ENCODE measurements around the gene CYP26B1. TPM values are rescaled to one million over a fixed set of nuclear protein-coding genes. Genes with fewer than 3 reads are reported as not detected.

Gene CYP26B1
- total RNA-seq, 1 experiment from 2014 or later, result 0.42 TPM

DNA sequence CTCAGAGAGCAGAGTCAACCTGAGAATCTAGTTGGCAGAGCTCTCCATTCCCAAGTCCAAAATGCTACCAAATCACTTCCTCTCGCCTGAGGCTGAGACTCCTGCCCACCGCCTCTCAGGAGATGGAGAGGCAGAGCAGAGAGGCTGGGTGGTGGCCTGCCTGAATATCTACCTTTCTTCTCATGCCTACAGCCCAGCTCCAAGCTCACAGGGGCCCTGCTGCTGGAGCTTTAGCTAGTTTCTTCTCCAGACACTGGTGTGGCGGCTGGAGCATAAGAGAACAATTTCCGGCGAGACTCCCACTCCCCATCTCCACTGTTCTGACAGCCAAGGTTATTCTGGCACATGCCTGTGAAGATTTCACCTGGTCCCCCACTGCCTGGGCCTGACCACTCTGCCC is 8.1 kb upstream of the CYP26B1 start:
- DNase-seq (ENCODE audit: low spot score) (no peak), ATAC-seq (no peak)
- ChIA-PET POLR2A (no interaction called here), CTCF (interaction anchor here (0.7 to 2.8 kb wide), 5 partner anchors 18 to 424 kb away, joined by 3 to 8 read pairs (median 3); no protein-coding TSS in a partner anchor)
- H3K4me3 Mint-ChIP-seq, result no peak overlapping the region
- peaks cover 29% of the 10 kb centered on the region for H3K27me3 Mint-ChIP-seq (ENCODE audit: low read depth)
- H3K9me3 Mint-ChIP-seq, result no peaks in the 10 kb centered on the region
- H3K36me3 Mint-ChIP-seq, result no peaks in the 10 kb centered on the region
- H3K27ac Mint-ChIP-seq, result no peak overlapping the region
- H3K4me1 Mint-ChIP-seq, result peaks cover 2% of the 10 kb centered on the region; the same call in 1 of the 2 replicates
- no peak for TF ChIP-seq SP1 (CRISPR knock-in tag; conservative IDR thresholded peaks at IDR 0.05)
- no peak for TF ChIP-seq JUN (CRISPR knock-in tag; IDR thresholded peaks at IDR 0.05)
- TF ChIP-seq FOXK1 (CRISPR knock-in tag; IDR thresholded peaks at IDR 0.05), result no peak
- TF ChIP-seq, protein P1, sequence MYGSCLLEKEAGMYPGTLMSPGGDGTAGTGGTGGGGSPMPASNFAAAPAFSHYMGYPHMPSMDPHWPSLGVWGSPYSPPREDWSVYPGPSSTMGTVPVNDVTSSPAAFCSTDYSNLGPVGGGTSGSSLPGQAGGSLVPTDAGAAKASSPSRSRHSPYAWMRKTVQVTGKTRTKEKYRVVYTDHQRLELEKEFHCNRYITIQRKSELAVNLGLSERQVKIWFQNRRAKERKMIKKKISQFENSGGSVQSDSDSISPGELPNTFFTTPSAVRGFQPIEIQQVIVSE (CRISPR knock-in tag; IDR thresholded peaks at IDR 0.05; ENCODE audit: borderline replicate concordance), result no peak
- TF ChIP-seq, protein P2, sequence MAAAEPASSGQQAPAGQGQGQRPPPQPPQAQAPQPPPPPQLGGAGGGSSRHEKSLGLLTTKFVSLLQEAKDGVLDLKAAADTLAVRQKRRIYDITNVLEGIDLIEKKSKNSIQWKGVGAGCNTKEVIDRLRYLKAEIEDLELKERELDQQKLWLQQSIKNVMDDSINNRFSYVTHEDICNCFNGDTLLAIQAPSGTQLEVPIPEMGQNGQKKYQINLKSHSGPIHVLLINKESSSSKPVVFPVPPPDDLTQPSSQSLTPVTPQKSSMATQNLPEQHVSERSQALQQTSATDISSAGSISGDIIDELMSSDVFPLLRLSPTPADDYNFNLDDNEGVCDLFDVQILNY (CRISPR knock-in tag; IDR thresholded peaks at IDR 0.05), result no peak
- TF ChIP-seq, protein P3, sequence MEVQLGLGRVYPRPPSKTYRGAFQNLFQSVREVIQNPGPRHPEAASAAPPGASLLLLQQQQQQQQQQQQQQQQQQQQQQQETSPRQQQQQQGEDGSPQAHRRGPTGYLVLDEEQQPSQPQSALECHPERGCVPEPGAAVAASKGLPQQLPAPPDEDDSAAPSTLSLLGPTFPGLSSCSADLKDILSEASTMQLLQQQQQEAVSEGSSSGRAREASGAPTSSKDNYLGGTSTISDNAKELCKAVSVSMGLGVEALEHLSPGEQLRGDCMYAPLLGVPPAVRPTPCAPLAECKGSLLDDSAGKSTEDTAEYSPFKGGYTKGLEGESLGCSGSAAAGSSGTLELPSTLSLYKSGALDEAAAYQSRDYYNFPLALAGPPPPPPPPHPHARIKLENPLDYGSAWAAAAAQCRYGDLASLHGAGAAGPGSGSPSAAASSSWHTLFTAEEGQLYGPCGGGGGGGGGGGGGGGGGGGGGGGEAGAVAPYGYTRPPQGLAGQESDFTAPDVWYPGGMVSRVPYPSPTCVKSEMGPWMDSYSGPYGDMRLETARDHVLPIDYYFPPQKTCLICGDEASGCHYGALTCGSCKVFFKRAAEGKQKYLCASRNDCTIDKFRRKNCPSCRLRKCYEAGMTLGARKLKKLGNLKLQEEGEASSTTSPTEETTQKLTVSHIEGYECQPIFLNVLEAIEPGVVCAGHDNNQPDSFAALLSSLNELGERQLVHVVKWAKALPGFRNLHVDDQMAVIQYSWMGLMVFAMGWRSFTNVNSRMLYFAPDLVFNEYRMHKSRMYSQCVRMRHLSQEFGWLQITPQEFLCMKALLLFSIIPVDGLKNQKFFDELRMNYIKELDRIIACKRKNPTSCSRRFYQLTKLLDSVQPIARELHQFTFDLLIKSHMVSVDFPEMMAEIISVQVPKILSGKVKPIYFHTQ (CRISPR knock-in tag; IDR thresholded peaks at IDR 0.05), result no peak
- TF ChIP-seq ETV6 (CRISPR knock-in tag; IDR thresholded peaks at IDR 0.05), result no peak
- TF ChIP-seq ZNF416 (CRISPR knock-in tag; IDR thresholded peaks at IDR 0.05), result no peak
- TF ChIP-seq MYBL2 (CRISPR knock-in tag; IDR thresholded peaks at IDR 0.05), result no peak
- no peak for TF ChIP-seq ZNF396 (CRISPR knock-in tag; IDR thresholded peaks at IDR 0.05; ENCODE audit: borderline replicate concordance)
- no peak for TF ChIP-seq ZNF281 (CRISPR knock-in tag; IDR thresholded peaks at IDR 0.05)
- TF ChIP-seq RELA (CRISPR knock-in tag; IDR thresholded peaks at IDR 0.05; ENCODE audit: borderline replicate concordance), result no peak
- no peak for TF ChIP-seq ZNF512 (CRISPR knock-in tag; IDR thresholded peaks at IDR 0.05; ENCODE audit: borderline replicate concordance)
- no peak for TF ChIP-seq NFYB (CRISPR knock-in tag; conservative IDR thresholded peaks at IDR 0.05; ENCODE audit: low read depth)
- no peak for TF ChIP-seq GRHL2 (CRISPR knock-in tag; IDR thresholded peaks at IDR 0.05; ENCODE audit: insufficient replicate concordance, severe bottlenecking)
- TF ChIP-seq, protein P4, sequence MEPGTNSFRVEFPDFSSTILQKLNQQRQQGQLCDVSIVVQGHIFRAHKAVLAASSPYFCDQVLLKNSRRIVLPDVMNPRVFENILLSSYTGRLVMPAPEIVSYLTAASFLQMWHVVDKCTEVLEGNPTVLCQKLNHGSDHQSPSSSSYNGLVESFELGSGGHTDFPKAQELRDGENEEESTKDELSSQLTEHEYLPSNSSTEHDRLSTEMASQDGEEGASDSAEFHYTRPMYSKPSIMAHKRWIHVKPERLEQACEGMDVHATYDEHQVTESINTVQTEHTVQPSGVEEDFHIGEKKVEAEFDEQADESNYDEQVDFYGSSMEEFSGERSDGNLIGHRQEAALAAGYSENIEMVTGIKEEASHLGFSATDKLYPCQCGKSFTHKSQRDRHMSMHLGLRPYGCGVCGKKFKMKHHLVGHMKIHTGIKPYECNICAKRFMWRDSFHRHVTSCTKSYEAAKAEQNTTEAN (CRISPR knock-in tag; IDR thresholded peaks at IDR 0.05), result no peak

Measured in WTC11 (cell line).